Naive B cell (primary cell): ENCODE measurements around the gene PRPF19. TPM values are rescaled to one million over a fixed set of nuclear protein-coding genes. Genes with fewer than 3 reads are reported as not detected.
A peak's percentile ranks its signal among the peaks of the same experiment; 100 is the strongest.

ENCODE experiments used
- ATAC-seq, 2 donors: fragments of 150-1000 bp; cut with Tn5 transposase; 2 replicates each; pipeline ENCODE4 v1.10.0; 2021; ENCODE audit warnings: low read depth in 2 of 2, mild to moderate bottlenecking in 2 of 2, moderate library complexity in 2 of 2
- DNase-seq: peaks from one replicate; pipeline ENCODE4 v3.0.0; 2022
- H3K27ac Mint-ChIP-seq, 6 donors: one replicate each; pipeline ENCODE4 v1.8.0; 2020 to 2022; ENCODE audit warnings: mild to moderate bottlenecking in 6 of 6, mixed read lengths in 6 of 6, moderate library complexity in 5 of 6, inconsistent platforms in 2 of 6
- H3K27me3 Mint-ChIP-seq, 3 donors: one replicate each; pipeline ENCODE4 v1.8.0; 2021 to 2022; ENCODE audit warnings: mixed read lengths in 3 of 3, mild to moderate bottlenecking in 1 of 3
- H3K36me3 Mint-ChIP-seq, 2 donors: one replicate each; pipeline ENCODE4 v1.8.0; 2020 to 2022; ENCODE audit warnings: mixed read lengths in 2 of 2, inconsistent platforms in 1 of 2, mild to moderate bottlenecking in 1 of 2
- H3K4me1 Mint-ChIP-seq, 3 donors: one replicate each; pipeline ENCODE4 v1.8.0; 2020 to 2022; ENCODE audit warnings: mixed read lengths in 3 of 3, inconsistent platforms in 1 of 3, mild to moderate bottlenecking in 1 of 3, moderate library complexity in 1 of 3
- H3K4me3 Mint-ChIP-seq, 8 donors: one replicate each; pipeline ENCODE4 v1.8.0; 2020 to 2022; ENCODE audit warnings: mild to moderate bottlenecking in 8 of 8, mixed read lengths in 8 of 8, moderate library complexity in 8 of 8, inconsistent platforms in 2 of 8
- H3K9me3 Mint-ChIP-seq, 7 donors: one replicate each; pipeline ENCODE4 v1.8.0; 2020 to 2022; ENCODE audit warnings: mixed read lengths in 7 of 7, mild to moderate bottlenecking in 5 of 7, inconsistent platforms in 2 of 7, moderate library complexity in 1 of 7
- polyA plus RNA-seq, 6 donors: library from polyadenylated mRNA; unstranded; fragments of 300-500 nt; fragmentation: Illumina TruSeq; gene quantifications; one replicate each; pipeline ENCODE4 v1.2.3, GENCODE V29; 2021; ENCODE audit warnings: low read depth in 6 of 6

PRPF19 gene
- polyA plus RNA-seq, 6 donors from 2014 or later = 5.6 to 19.3 (median 15.6) TPM

DNA sequence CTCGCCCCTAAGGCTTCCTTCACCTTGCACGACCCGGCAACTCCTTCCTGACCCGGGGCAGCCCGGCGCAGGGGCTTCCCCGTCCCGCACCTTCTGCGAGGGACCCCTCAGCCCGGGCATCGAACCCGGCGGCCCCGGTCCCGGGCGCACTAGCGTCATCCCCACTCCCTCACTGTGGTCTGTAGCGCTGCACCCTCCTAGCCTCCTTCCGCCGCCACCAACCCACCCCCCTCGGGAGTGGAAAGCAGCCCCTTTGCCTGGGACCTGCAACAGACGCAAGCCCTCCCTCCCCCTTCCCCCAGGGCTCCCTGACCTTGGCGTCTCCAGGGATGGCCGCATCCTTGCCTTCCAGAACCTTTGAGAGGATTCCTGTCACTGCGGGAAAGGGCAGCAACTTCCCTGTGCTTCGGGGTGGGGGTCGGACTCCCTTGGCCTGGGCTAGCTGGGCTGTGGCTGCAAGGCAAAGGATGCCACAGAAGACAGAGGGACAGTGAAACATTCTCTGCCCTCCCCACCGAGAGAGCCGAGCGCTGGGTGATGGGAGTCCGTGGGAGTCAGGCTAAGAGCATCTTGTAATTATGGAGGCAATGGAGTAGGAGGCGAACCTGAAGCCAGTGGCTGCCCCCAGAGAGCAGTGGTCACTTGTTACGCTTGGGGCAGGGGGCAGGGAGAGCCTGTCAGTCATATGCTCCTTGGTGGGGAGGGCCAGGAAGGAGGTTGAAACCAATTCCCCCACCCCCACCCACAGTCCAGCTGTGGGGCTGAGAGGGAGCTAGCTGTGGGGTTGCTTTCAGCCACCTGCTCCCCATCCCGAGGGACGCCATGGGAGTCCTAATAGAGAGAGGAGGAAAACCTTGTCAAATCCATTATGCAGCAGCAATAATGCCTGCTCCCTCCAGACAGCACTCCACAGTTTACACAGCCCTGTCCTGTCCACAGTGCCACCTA lies 18.8 kb upstream of the PRPF19 start:
- peak; percentile 55 to 57 for ATAC-seq
- DNase-seq = no peak
- H3K27ac Mint-ChIP-seq = peak overlapping the region in 4 of 6 donors; percentile 29 to 83 (median 72)

DNA sequence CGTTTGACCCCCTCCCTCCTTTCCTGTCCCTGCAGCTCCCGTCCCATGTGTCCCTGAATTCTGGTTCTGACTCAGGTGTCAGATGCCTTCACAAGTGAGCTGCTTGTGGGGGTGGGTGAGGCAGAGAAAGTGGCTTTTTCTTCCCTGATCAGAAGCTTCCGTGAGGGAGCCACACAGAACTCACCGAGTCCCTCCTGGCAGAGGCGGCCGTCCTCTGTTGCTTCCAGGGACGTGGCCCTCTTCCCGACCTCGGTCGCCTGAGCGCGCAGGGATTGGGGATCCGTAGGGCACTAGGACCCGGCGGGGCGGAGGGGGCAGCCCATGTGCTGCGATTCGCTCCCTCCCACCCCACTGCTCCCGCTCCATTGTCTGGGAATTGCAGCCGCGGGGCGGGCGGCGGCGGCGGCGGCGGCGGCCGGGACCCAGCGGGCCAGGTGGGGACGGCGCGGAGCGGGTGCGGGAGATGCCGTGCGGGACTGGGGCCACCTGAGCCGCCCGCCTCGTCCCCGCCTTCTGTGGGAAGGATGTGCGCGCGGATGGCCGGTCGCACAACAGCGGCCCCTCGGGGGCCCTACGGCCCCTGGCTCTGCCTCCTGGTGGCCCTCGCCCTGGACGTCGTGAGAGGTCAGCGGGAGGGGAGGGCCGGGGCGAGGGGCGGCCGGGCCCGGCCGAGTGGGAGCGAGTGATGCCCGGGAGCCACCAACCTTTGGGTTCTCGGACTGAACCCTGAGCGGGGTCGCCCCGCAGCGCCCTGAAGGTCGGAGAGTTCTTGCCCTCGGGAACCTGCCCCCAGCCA lies 17.9 kb upstream of the PRPF19 start, which contains the start of gene TMEM132A:
Gene TMEM132A (plus strand): TSS at position 351 of the 796 bp plus-strand sequence. CDS start 174 bp downstream, at position 525.
- H3K4me1 Mint-ChIP-seq = peaks cover 27 to 37% (median 34%) of the 10 kb centered on the region in 3 donors
- peaks cover 0 to 2% (median 0%) of the 10 kb centered on the region in 7 donors for H3K9me3 Mint-ChIP-seq
- DNase-seq (no peak), ATAC-seq (peak; percentile 45 to 55)
- H3K27ac Mint-ChIP-seq = peak within 1 kb of the TSS in 4 of 6 donors; percentile 29 to 83 (median 72)
- H3K36me3 Mint-ChIP-seq = peaks cover 31% of the 10 kb centered on the region in 2 donors
- H3K27me3 Mint-ChIP-seq = peaks cover 7 to 29% (median 17%) of the 10 kb centered on the region in 3 donors
- peak within 1 kb of the TSS; percentile 67 to 86 (median 76) for H3K4me3 Mint-ChIP-seq

More for the DNA sequence above, 18.8 kb upstream of the PRPF19 start:
- H3K27me3 Mint-ChIP-seq = peaks cover 7 to 29% (median 17%) of the 10 kb centered on the region in 3 donors
- peaks cover 23 to 25% of the 10 kb centered on the region in 2 donors for H3K36me3 Mint-ChIP-seq
- peak overlapping the region; percentile 67 to 86 (median 76) for H3K4me3 Mint-ChIP-seq
- H3K4me1 Mint-ChIP-seq = peaks cover 25 to 36% (median 27%) of the 10 kb centered on the region in 3 donors
- H3K9me3 Mint-ChIP-seq = peaks cover 0 to 2% (median 0%) of the 10 kb centered on the region in 7 donors

DNA sequence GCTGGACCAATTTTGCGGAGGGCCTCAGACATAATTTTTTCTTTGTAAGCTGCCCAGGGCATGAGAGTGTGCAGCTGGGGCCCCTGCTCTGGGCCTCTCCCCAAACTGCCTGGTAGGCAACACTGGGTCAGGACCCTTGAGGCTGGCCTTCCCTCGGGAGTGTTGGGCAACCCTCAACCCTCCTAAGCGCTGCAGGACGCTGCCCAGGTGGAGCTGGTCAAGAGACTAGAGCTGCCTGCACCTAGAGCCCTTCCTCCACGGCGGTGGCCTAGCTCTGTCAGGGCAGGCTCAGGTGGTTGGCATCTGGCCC lies 17.4 kb upstream of the PRPF19 start:
- ATAC-seq (no peak), DNase-seq (no peak)
- peaks cover 32 to 39% (median 36%) of the 10 kb centered on the region in 3 donors for H3K4me1 Mint-ChIP-seq
- H3K27me3 Mint-ChIP-seq = peaks cover 7 to 29% (median 17%) of the 10 kb centered on the region in 3 donors
- H3K4me3 Mint-ChIP-seq = peak overlapping the region; percentile 5 to 74 (median 64)
- no peak overlapping the region for H3K27ac Mint-ChIP-seq
- H3K36me3 Mint-ChIP-seq = peaks cover 33% of the 10 kb centered on the region in 2 donors
- H3K9me3 Mint-ChIP-seq = peaks cover 0 to 2% (median 0%) of the 10 kb centered on the region in 7 donors

DNA sequence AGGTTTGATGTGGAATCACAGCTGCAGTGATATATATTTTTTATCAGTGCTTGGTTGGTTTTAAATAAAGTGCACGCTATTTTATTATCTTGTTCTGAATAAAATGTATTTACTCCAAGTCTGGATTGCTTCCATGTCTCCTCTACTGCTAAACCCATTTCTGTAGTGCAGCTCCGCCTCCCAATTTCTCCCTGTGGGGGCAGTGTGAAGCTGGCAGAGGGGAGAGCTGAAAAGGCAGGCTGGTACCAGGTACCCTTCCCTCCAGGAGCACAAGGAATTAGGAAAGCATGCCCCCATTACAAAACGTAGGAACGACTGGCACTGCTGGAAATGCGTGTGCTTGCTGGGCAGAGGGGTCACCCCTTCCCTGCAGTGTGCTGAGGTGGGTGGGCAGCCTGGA lies 16.9 kb upstream of the PRPF19 start:
- ATAC-seq (no peak), DNase-seq (no peak)
- Mint-ChIP-seq H3K4me1 (peaks cover 36 to 44% (median 37%) of the 10 kb centered on the region in 3 donors), H3K9me3 (peaks cover 0 to 2% (median 0%) of the 10 kb centered on the region in 7 donors), H3K27ac (no peak overlapping the region), H3K27me3 (peaks cover 7 to 29% (median 17%) of the 10 kb centered on the region in 3 donors), H3K4me3 (peak overlapping the region; percentile 47 to 75 (median 68)), H3K36me3 (peaks cover 33% of the 10 kb centered on the region in 2 donors)

DNA sequence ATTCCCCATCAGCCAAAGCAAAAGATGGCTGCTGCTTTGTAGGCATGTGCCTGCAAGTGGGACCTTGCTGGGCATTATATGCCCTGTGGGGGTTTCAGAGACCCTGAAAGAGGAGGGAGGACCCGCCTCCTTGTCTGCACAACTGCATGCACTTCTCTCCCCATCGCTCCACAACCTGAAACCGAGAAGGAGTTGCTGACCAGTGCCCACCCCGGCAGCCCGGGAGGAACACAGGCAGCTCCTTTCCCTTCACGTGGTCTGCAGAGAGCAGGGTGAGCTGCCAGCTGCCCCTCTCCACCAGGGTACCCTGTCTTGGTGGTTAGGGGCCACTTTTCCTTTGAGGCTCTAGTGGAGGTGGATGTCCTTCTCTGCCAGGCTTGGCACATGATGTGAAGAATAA lies 16.5 kb upstream of the PRPF19 start:
- Mint-ChIP-seq H3K27ac (no peak overlapping the region), H3K4me1 (peaks cover 36 to 46% (median 41%) of the 10 kb centered on the region in 3 donors), H3K4me3 (peak overlapping the region in 2 of 8 donors; percentile 61 to 70), H3K27me3 (peaks cover 7 to 29% (median 17%) of the 10 kb centered on the region in 3 donors), H3K36me3 (peaks cover 33% of the 10 kb centered on the region in 2 donors), H3K9me3 (peaks cover 0 to 2% (median 0%) of the 10 kb centered on the region in 7 donors)
- DNase-seq (no peak), ATAC-seq (no peak)

DNA sequence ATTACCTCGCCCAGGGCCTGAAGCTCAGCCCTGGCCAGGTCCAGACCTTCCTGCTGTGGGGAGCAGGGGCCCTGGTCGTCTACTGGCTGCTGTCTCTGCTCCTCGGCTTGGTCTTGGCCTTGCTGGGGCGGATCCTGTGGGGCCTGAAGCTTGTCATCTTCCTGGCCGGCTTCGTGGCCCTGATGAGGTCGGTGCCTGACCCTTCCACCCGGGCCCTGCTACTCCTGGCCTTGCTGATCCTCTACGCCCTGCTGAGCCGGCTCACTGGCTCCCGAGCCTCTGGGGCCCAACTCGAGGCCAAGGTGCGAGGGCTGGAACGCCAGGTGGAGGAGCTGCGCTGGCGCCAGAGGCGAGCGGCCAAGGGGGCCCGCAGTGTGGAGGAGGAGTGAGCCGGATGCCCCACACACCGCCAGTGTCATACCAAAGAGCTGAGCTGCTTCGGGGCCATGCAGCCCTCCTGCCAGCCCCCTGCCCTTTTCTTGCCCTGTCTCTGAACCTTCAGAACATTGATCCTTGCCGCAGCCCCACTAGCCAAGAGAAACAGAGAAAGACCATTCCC lies 15.5 kb upstream of the PRPF19 start:
- DNase-seq (no peak), ATAC-seq (no peak)
- Mint-ChIP-seq H3K36me3 (peaks cover 33% of the 10 kb centered on the region in 2 donors), H3K27ac (no peak overlapping the region), H3K27me3 (peaks cover 7 to 29% (median 17%) of the 10 kb centered on the region in 3 donors), H3K9me3 (peaks cover 0 to 2% (median 0%) of the 10 kb centered on the region in 7 donors), H3K4me1 (peaks cover 41 to 51% (median 45%) of the 10 kb centered on the region in 3 donors), H3K4me3 (peak overlapping the region in 2 of 8 donors; percentile 36 to 37)

DNA sequence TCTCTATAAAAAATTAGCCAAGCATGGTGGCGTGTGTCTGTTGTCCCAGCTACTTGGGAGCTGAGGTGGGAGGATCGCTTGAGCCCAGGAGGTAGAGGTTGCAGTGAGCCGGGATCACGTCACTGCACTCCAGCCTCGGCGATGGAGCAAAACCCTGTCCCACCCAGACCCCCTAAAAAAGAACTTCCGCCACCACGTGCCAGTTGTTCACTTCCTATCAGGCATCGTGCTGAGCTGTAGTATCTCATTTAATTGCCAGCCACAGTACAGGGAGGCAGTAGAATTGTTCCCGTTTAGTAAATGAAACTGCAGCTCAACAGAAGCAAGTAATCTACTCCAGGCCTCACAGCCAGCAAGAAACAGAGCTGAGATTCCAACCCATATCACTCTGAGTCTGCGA lies 14.9 kb upstream of the PRPF19 start:
- peaks cover 7 to 25% (median 17%) of the 10 kb centered on the region in 3 donors for H3K27me3 Mint-ChIP-seq
- peak overlapping the region in 1 of 8 donors; percentile 44 for H3K4me3 Mint-ChIP-seq
- ATAC-seq = no peak
- peaks cover 0 to 2% (median 0%) of the 10 kb centered on the region in 7 donors for H3K9me3 Mint-ChIP-seq
- H3K4me1 Mint-ChIP-seq = peaks cover 45 to 57% (median 51%) of the 10 kb centered on the region in 3 donors
- peaks cover 33% of the 10 kb centered on the region in 2 donors for H3K36me3 Mint-ChIP-seq
- DNase-seq = no peak
- no peak overlapping the region for H3K27ac Mint-ChIP-seq

DNA sequence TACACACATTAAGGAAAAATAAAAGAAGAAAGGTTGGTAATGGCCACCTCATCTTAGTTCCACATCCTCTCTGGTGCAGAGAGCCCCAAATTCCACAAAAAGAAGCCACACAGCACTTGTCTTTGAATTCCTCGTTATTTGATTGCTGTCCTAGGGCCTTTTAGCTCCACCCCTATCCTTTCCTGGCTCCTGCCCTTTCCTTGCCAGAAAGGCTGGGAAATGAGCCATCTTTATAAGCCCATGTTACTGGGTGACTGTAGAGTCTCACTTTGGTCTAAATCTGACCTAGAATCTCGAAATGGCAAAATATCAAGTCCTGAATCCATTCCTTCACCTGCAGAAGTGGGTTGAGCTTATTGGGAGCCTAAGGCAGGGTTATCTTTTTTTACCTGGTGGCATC lies 13.6 kb upstream of the PRPF19 start:
- peaks cover 0 to 2% (median 0%) of the 10 kb centered on the region in 7 donors for H3K9me3 Mint-ChIP-seq
- H3K27ac Mint-ChIP-seq = peak overlapping the region in 2 of 6 donors; percentile 20 to 83
- DNase-seq = no peak
- no peak for ATAC-seq
- H3K4me1 Mint-ChIP-seq = peaks cover 50 to 62% (median 58%) of the 10 kb centered on the region in 3 donors
- peak overlapping the region in 5 of 8 donors; percentile 42 to 86 (median 52) for H3K4me3 Mint-ChIP-seq
- peaks cover 4 to 13% (median 9%) of the 10 kb centered on the region in 3 donors for H3K27me3 Mint-ChIP-seq
- H3K36me3 Mint-ChIP-seq = peaks cover 33% of the 10 kb centered on the region in 2 donors

DNA sequence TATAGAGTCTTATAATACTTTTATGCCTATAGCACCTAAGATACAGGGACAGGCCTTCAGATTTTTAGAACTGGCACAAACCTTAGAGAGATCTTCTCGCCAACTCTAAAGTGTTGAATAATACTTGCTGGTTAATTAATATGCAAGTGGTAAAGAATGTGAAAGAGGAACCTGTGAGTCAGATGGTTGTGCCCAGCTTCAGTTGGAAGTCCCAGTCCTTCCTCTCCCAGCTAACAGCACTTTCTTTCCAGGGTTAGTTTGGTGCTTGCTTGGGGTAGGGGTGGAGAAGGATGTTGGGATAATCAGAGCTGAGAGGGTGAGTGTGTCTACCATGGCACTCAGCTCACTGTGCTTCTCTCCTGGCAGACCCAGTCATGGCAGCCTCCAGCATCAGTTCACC lies 12.9 kb upstream of the PRPF19 start:
- DNase-seq = peak; percentile 33
- peak in 1 of 2 donors; percentile 16 for ATAC-seq
- H3K36me3 Mint-ChIP-seq = peaks cover 33% of the 10 kb centered on the region in 2 donors
- H3K4me1 Mint-ChIP-seq = peaks cover 49 to 65% (median 59%) of the 10 kb centered on the region in 3 donors
- peaks cover 0 to 2% (median 0%) of the 10 kb centered on the region in 7 donors for H3K9me3 Mint-ChIP-seq
- peak overlapping the region in 7 of 8 donors; percentile 37 to 86 (median 52) for H3K4me3 Mint-ChIP-seq
- peak overlapping the region in 3 of 6 donors; percentile 39 to 70 (median 65) for H3K27ac Mint-ChIP-seq
- H3K27me3 Mint-ChIP-seq = peaks cover 4 to 12% (median 8%) of the 10 kb centered on the region in 3 donors

DNA sequence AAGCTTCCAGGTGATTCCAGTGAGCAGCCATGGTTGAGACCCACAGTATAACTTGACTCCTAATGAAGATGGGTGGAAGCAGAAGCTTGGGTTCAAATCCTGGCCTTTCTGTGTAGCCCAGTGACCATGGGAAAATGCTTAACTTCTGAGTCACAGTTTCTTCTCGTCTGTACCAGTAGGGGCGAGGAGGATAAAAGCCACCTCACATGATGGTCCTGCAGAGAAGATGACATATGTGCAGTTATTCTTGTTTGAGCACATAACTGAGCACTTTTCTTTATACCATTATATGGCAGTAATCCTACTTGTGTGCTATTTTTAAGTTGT lies 12.5 kb upstream of the PRPF19 start:
- H3K27me3 Mint-ChIP-seq = peaks cover 4 to 12% (median 8%) of the 10 kb centered on the region in 3 donors
- no peak for ATAC-seq
- peak overlapping the region in 1 of 6 donors; percentile 65 for H3K27ac Mint-ChIP-seq
- H3K9me3 Mint-ChIP-seq = peaks cover 0 to 2% (median 0%) of the 10 kb centered on the region in 7 donors
- H3K4me1 Mint-ChIP-seq = peaks cover 49 to 62% (median 59%) of the 10 kb centered on the region in 3 donors
- no peak for DNase-seq
- peak overlapping the region in 3 of 8 donors; percentile 42 to 86 (median 43) for H3K4me3 Mint-ChIP-seq
- H3K36me3 Mint-ChIP-seq = peaks cover 33% of the 10 kb centered on the region in 2 donors

DNA sequence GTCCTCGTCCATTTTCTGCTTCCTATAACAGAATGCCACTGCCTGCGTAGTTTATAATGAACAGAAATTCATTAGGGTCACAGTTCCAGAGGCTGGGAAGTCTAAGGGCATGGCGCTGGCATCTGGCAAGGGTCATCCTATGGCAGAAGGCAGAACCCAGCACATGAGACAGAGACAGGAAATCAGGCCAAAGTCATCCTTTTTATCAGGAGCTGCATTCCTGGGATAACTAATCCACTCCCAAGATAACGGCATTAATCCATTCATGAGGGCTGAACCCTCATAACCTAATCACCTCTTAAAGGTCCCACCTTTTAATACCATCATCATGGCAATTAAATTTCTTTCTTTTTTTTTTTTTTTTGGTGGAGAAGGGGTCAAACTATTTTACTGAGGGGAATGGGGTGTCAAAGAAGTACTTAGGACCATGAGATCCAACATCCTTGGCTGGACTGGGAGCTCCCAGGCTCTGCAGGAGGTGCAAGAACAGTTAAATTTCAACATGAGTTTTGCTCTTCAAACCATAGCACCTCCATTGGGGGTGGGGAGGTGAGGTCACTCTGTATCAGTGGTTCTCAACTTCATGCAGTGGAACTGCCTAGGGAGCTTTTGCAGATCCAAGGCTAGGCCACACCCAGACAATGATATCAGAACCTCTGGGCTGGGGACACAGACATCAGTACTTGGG lies 12.0 kb upstream of the PRPF19 start:
- H3K36me3 Mint-ChIP-seq = peaks cover 32 to 33% of the 10 kb centered on the region in 2 donors
- ATAC-seq = no peak
- peaks cover 52 to 62% (median 62%) of the 10 kb centered on the region in 3 donors for H3K4me1 Mint-ChIP-seq
- DNase-seq = no peak
- H3K27ac Mint-ChIP-seq = peak overlapping the region in 2 of 6 donors; percentile 16 to 65
- H3K4me3 Mint-ChIP-seq = peak overlapping the region in 2 of 8 donors; percentile 30 to 55
- H3K27me3 Mint-ChIP-seq = peaks cover 4 to 9% (median 8%) of the 10 kb centered on the region in 3 donors
- peaks cover 0 to 2% (median 0%) of the 10 kb centered on the region in 7 donors for H3K9me3 Mint-ChIP-seq

DNA sequence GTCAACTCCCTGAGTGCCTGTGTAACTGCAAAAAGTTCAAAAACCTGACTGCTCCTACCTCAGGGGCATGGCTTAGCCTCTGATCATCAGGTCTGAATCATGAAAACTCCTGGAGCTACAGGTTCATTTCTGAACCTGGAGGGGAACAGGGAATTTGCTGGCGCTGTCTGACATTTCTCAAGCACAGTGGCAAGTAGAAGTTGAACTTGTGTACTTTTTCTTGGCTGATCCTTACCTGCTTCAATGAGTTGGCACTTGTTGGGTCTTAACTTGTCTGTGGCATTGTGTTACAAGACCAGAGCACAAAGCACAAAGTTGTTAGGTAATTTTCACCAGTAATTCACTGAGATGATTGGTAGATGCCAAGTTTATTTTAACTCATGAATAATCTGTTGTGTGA lies 10.9 kb upstream of the PRPF19 start:
- Mint-ChIP-seq H3K27me3 (peaks cover under 1 to 3% (median 1%) of the 10 kb centered on the region in 3 donors), H3K4me3 (peak overlapping the region in 4 of 8 donors; percentile 12 to 97 (median 50)), H3K4me1 (peaks cover 46 to 67% (median 61%) of the 10 kb centered on the region in 3 donors), H3K36me3 (peaks cover 25 to 27% of the 10 kb centered on the region in 2 donors), H3K9me3 (no peaks in the 10 kb centered on the region), H3K27ac (peak overlapping the region in 4 of 6 donors; percentile 11 to 81 (median 46))
- ATAC-seq = no peak
- no peak for DNase-seq
